T-cell (primary cell): ENCODE data around the gene RASSF7. TPM values are rescaled to one million over a fixed set of nuclear protein-coding genes. Genes with fewer than 3 reads are reported as not detected.
A peak's percentile ranks its signal among the peaks of the same experiment; 100 is the strongest.

ENCODE experiments used
- ATAC-seq, 4 experiments: fragments of 200-7000 bp in 3 of 4; fragments of 150-1000 bp in 1 of 4; cut with Tn5 transposase; replicated peaks in 1 of 4; 1 replicate in 3 of 4; 2 replicates in 1 of 4; pipeline ENCODE4 v1.10.0; 2021; ENCODE audit warnings: moderate library complexity in 3 of 4, mild to moderate bottlenecking in 2 of 4, moderate number of reproducible peaks in 1 of 4
- CTCF ChIA-PET, 2 donors: fragments of 300-600 bp; sonication (Branson Sonifier 250); formaldehyde crosslinking; loops; one replicate each; lab custom pipeline; 2022; ENCODE audit warnings: antibody characterized with exemption in 2 of 2; lab: Charles Lee
- POLR2A ChIA-PET, 2 donors: fragments of 300-600 bp; sonication (Branson Sonifier 250); formaldehyde crosslinking; loops; one replicate each; lab custom pipeline; 2022; ENCODE audit warnings: antibody characterized with exemption in 2 of 2; lab: Charles Lee
- DNase-seq, 35 experiments: peaks; one replicate each; pipeline versions ENCODE4 v3.0.0 to v3.0.0-alpha.2; 2013 to 2023
- H3K27ac ChIP-seq: one replicate; pipeline ENCODE4 v1.5.1; 2013; ENCODE audit warnings: low read length
- H3K27me3 ChIP-seq, 2 experiments: replicated peaks in 1 of 2; 1 replicate in 1 of 2; 2 replicates in 1 of 2; pipeline versions ENCODE4 v1.6.1 to v1.7.0; 2013; ENCODE audit warnings: low read length in 1 of 2, mixed read lengths in 1 of 2; ENCODE audit not compliant: control insufficient read depth in 2 of 2, insufficient read depth in 2 of 2; ENCODE audit errors: extremely low read depth in 1 of 2
- H3K36me3 ChIP-seq, 2 donors: 1 replicate in 1 of 2; 2 replicates in 1 of 2; pipeline versions ENCODE4 v1.6.1 to v1.7.0; 2013; ENCODE audit warnings: low read length in 1 of 2; ENCODE audit not compliant: control insufficient read depth in 2 of 2, insufficient read depth in 1 of 2; ENCODE audit errors: extremely low read depth in 1 of 2
- H3K4me1 ChIP-seq, 2 experiments: 1 replicate in 1 of 2; 2 replicates in 1 of 2; pipeline versions ENCODE4 v1.6.1 to v1.7.0; 2013; ENCODE audit warnings: low read length in 2 of 2, mixed read lengths in 1 of 2; ENCODE audit not compliant: insufficient read depth in 2 of 2, control insufficient read depth in 1 of 2; ENCODE audit errors: extremely low read depth in 1 of 2
- H3K4me3 ChIP-seq, 2 donors: 1 replicate in 1 of 2; 2 replicates in 1 of 2; pipeline versions ENCODE4 v1.5.1 to v1.7.0; 2013; ENCODE audit warnings: mild to moderate bottlenecking in 2 of 2, low read length in 1 of 2, moderate library complexity in 1 of 2; ENCODE audit not compliant: control insufficient read depth in 1 of 2; ENCODE audit errors: extremely low read depth in 1 of 2
- H3K9me3 ChIP-seq: 2 replicates; pipeline ENCODE4 v1.7.0; 2013
- H3K27ac Mint-ChIP-seq, 2 donors: one replicate each; pipeline ENCODE4 v1.8.0; 2020 to 2021; ENCODE audit warnings: mild to moderate bottlenecking in 2 of 2, mixed read lengths in 2 of 2
- H3K27me3 Mint-ChIP-seq, 2 donors: one replicate each; pipeline ENCODE4 v1.8.0; 2021 to 2022; ENCODE audit warnings: mixed read lengths in 2 of 2
- H3K36me3 Mint-ChIP-seq: one replicate; pipeline ENCODE4 v1.8.0; 2021; ENCODE audit warnings: mixed read lengths
- H3K4me1 Mint-ChIP-seq, 3 donors: one replicate each; pipeline ENCODE4 v1.8.0; 2020 to 2022; ENCODE audit warnings: mixed read lengths in 3 of 3, mild to moderate bottlenecking in 1 of 3
- H3K4me3 Mint-ChIP-seq, 3 donors: one replicate each; pipeline ENCODE4 v1.8.0; 2020 to 2022; ENCODE audit warnings: mild to moderate bottlenecking in 3 of 3, mixed read lengths in 3 of 3, moderate library complexity in 3 of 3
- H3K9me3 Mint-ChIP-seq, 3 donors: one replicate each; pipeline ENCODE4 v1.8.0; 2020 to 2022; ENCODE audit warnings: mixed read lengths in 3 of 3
- WGBS: methylation state at CpG from one replicate; pipeline ENCODE4 v1.1.5; 2013; ENCODE audit warnings: missing lambda C conversion rate; ENCODE audit not compliant: insufficient coverage; 5-methylcytosine and 5-hydroxymethylcytosine counted together
- total RNA-seq, 35 experiments: library from RNA in 6 of 35; stranded (reverse) in 6 of 35; fragments of 120-200 nt in 1 of 35; gene quantifications; one replicate each; pipeline versions ENCODE4 v1.2.1 to v1.2.4 and lab custom pipeline; 2013 to 2026

Gene RASSF7
- total RNA-seq, 5 donors from 2014 or later (not counting 1 experiment from before 2014, with no cell fraction given) = 23.2 to 68.4 (median 63.4) TPM

DNA sequence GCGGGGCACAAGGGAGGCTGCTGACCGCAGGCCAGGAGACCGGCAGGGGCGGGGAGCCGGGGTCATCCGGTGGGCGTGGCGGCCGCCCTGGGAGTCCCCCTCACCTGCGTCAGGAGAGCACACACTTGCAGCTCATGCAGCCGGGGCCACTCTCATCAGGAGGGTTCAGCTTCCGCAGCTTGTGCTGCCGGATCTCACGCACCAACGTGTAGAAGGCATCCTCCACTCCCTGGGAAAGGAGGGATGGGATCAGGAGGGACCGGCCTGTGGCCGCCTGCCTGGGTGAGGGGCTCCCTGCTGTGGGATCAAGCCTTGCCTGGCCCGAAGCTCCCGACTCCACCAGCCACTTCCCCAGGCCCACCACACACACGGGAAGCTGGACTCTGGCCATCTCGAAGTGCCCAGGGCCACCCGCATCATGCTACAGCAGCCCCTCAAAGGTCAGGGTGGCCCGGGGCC is 28.2 kb upstream of the RASSF7 start:
- Histone ChIP-seq H3K27ac (no peak overlapping the region), H3K4me1 (peaks cover 11 to 37% of the 10 kb centered on the region in 2 experiments), H3K9me3 (no peaks in the 10 kb centered on the region), H3K27me3 (no peaks in the 10 kb centered on the region), H3K36me3 (peaks cover 7 to 25% of the 10 kb centered on the region in 2 donors), H3K4me3 (no peak overlapping the region)
- no peak overlapping the region for H3K27ac Mint-ChIP-seq
- H3K4me3 Mint-ChIP-seq = no peak overlapping the region
- CTCF ChIA-PET = no interaction called here
- 95% methylated on average over 11 of the region's 23 CpGs for WGBS
- no peaks in the 10 kb centered on the region for H3K9me3 Mint-ChIP-seq
- H3K36me3 Mint-ChIP-seq = peaks cover 6% of the 10 kb centered on the region
- ATAC-seq (no peak), DNase-seq (no peak)
- no peaks in the 10 kb centered on the region for H3K27me3 Mint-ChIP-seq
- peaks cover 5 to 16% (median 11%) of the 10 kb centered on the region in 3 donors for H3K4me1 Mint-ChIP-seq
- POLR2A ChIA-PET = interaction anchor here in 1 of 2 donors (0.6 kb wide), 1 partner anchor 68 kb away, joined by 4 read pairs; no protein-coding TSS in a partner anchor

DNA sequence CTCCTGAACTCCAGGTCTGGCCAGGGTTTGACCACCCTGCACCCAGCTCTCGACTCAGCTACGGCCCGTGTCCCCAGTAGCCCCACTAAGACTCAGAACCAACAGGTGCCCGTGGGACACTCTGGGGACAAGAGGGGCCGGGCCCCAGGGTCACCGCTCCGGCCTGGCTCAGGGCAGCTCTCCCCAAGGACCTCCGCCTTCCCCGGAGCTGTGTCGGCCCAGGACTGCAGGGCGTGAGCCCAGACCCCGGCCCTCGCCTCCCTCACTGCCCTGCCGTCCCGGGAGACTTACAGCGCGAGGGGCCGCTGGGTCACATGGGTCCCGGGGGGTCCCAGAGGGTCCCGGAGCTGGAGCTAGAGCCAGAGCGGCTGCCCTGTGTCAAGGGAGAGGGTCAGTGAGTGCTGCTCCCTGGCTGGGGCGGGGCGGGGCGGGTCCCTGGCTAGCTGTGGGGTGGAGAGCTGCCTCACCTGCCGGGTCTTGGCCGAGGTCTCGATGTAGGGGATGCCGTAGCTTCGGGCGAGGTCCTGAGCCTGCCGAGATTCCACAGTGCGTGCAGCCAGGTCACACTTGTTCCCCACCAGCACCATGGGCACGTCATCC is 27.7 kb upstream of the RASSF7 start:
- DNase-seq (no peak), ATAC-seq (no peak)
- Histone ChIP-seq H3K36me3 (peaks cover 8 to 25% of the 10 kb centered on the region in 2 donors), H3K4me1 (peaks cover 11 to 42% of the 10 kb centered on the region in 2 experiments), H3K27ac (no peak overlapping the region), H3K27me3 (no peaks in the 10 kb centered on the region), H3K4me3 (no peak overlapping the region), H3K9me3 (no peaks in the 10 kb centered on the region)
- ChIA-PET POLR2A (interaction anchor here in 1 of 2 donors (0.6 kb wide), 1 partner anchor 67 kb away, joined by 4 read pairs; no protein-coding TSS in a partner anchor), CTCF (no interaction called here)
- H3K9me3 Mint-ChIP-seq = no peaks in the 10 kb centered on the region
- no peak overlapping the region for H3K27ac Mint-ChIP-seq
- H3K4me3 Mint-ChIP-seq = peak overlapping the region in 1 of 3 donors; percentile 34
- H3K27me3 Mint-ChIP-seq = no peaks in the 10 kb centered on the region
- WGBS = 98% methylated on average over 30 of the region's 33 CpGs
- peaks cover 6% of the 10 kb centered on the region for H3K36me3 Mint-ChIP-seq
- peaks cover 5 to 21% (median 16%) of the 10 kb centered on the region in 3 donors for H3K4me1 Mint-ChIP-seq

DNA sequence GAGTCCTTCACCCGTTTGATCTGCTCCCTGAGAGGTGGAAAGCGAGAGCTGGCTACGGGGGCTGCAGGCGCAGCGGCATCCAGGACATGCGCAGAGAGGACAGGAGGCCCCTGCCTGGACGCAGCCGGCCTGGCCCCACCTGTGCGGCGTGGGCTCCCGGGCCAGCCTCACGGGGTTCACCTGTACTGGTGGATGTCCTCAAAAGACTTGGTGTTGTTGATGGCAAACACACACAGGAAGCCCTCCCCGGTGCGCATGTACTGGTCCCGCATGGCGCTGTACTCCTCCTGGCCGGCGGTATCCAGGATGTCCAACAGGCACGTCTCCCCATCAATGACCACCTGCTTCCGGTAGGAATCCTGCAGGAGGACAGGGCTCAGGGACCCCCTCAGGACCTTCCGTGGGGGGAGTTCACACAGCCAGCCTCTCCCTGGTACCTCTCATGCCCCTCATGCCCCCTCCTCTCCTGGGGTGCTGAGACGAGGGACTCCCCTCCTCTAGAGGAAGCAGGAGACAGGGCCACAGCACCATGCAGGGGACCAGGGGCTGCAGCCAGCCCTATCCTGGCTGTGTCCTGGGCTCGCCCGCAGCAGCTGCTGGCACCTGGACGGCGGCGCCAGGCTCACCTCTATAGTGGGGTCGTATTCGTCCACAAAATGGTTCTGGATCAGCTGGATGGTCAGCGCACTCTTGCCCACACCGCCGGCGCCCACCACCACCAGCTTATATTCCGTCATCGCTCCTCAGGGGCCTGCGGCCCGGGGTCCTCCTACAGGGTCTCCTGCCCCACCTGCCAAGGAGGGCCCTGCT is 27.0 kb upstream of the RASSF7 start:
- Mint-ChIP-seq H3K27ac (no peak overlapping the region), H3K4me3 (peak overlapping the region; percentile 25 to 64 (median 34)), H3K27me3 (no peaks in the 10 kb centered on the region), H3K4me1 (peaks cover 5 to 28% (median 22%) of the 10 kb centered on the region in 3 donors), H3K36me3 (peaks cover 6% of the 10 kb centered on the region), H3K9me3 (no peaks in the 10 kb centered on the region)
- H3K27me3 ChIP-seq = no peaks in the 10 kb centered on the region
- H3K27ac ChIP-seq = no peak overlapping the region
- no peak overlapping the region for H3K4me3 ChIP-seq
- CTCF ChIA-PET = interaction anchor here in 1 of 2 donors (1.2 kb wide), 1 partner anchor 15 kb away, joined by 3 read pairs; no protein-coding TSS in a partner anchor
- POLR2A ChIA-PET = no interaction called here
- WGBS = 98% methylated on average over 36 of the region's 37 CpGs
- peaks cover 11 to 25% of the 10 kb centered on the region in 2 donors for H3K36me3 ChIP-seq
- DNase-seq (no peak), ATAC-seq (no peak)
- peaks cover 11 to 48% of the 10 kb centered on the region in 2 experiments for H3K4me1 ChIP-seq
- no peaks in the 10 kb centered on the region for H3K9me3 ChIP-seq

DNA sequence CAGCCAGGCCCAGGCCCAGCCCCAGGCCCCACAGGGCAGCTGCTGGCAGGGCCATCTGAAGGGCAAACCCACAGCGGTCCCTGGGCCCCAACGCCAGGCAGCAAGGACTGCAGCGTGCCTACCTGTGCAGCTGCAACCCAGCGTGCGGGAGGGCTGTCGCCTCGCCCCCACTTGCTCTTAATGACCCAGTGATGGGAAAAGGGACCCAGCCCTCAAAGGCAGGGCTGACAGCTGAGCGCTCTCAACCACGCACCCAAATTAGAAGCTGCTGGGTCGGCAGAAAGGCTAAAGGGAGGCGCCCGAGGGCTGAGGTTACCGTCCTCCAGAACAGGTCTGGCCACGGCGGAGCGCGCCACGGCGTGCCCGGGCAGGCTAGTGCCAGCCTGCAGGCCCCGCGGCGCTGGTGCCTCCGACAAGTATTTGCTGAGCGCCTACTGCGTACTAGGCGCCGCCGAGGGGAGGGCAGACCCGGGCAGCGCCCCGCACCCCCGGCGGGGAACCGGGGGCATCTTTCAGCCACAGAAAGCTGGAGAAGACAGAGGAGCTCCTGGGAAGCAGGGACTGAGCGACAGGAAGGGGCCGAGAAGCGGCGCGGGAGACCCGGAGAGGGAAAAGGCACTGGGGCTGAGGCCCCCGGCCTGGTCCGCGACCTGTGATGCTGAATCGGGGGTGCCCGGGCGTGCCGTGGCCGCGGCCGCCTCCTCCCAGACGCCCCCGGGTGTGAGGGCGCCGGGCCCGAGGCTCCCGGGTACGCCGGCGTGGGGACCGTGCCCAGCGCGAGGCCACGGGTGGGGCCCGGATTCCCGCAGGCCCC is 26.2 kb upstream of the RASSF7 start:
- no peak overlapping the region for H3K27ac ChIP-seq
- CTCF ChIA-PET = interaction anchor here in 1 of 2 donors (1.2 kb wide), 1 partner anchor 16 kb away, joined by 3 read pairs; no protein-coding TSS in a partner anchor

GRCh38 chr11:535210-535518 is 25.6 kb upstream of the RASSF7 start:
- Histone ChIP-seq H3K27me3 (no peaks in the 10 kb centered on the region), H3K4me3 (no peak overlapping the region), H3K36me3 (peaks cover 8 to 23% of the 10 kb centered on the region in 2 donors), H3K27ac (no peak overlapping the region), H3K4me1 (peaks cover 11 to 48% of the 10 kb centered on the region in 2 experiments), H3K9me3 (no peaks in the 10 kb centered on the region)
- CTCF ChIA-PET = no interaction called here
- Mint-ChIP-seq H3K27ac (no peak overlapping the region), H3K4me1 (peaks cover 5 to 29% (median 23%) of the 10 kb centered on the region in 3 donors), H3K9me3 (no peaks in the 10 kb centered on the region), H3K36me3 (peaks cover 6% of the 10 kb centered on the region), H3K4me3 (peak overlapping the region in 1 of 3 donors; percentile 64), H3K27me3 (no peaks in the 10 kb centered on the region)
- peak in 3 of 4 experiments; percentile 26 to 28 (median 26) for ATAC-seq
- POLR2A ChIA-PET = interaction anchor here in 1 of 2 donors (0.6 kb wide), 1 partner anchor 132 kb away, joined by 3 read pairs; no protein-coding TSS in a partner anchor
- under 1% methylated on average over 46 of the region's 56 CpGs for WGBS
- peak in 1 of 35 experiments; percentile 33 for DNase-seq

More for the DNA sequence above, 26.2 kb upstream of the RASSF7 start:
- no peak overlapping the region for H3K27ac Mint-ChIP-seq
- H3K27me3 Mint-ChIP-seq = no peaks in the 10 kb centered on the region
- ATAC-seq (peak in 1 of 4 experiments; percentile 11), DNase-seq (peak in 7 of 35 experiments; percentile 20 to 49 (median 30))
- H3K4me1 ChIP-seq = peaks cover 11 to 48% of the 10 kb centered on the region in 2 experiments
- no peaks in the 10 kb centered on the region for H3K9me3 ChIP-seq
- peak overlapping the region; percentile 64 to 69 (median 68) for H3K4me3 Mint-ChIP-seq
- H3K27me3 ChIP-seq = no peaks in the 10 kb centered on the region
- H3K36me3 Mint-ChIP-seq = peaks cover 6% of the 10 kb centered on the region
- 9% methylated on average over 53 of the region's 66 CpGs for WGBS
- peaks cover 11 to 25% of the 10 kb centered on the region in 2 donors for H3K36me3 ChIP-seq
- H3K4me3 ChIP-seq = peak overlapping the region; percentile 65 to 67
- POLR2A ChIA-PET = interaction anchor here in 1 of 2 donors (0.6 kb wide), 1 partner anchor 132 kb away, joined by 3 read pairs; no protein-coding TSS in a partner anchor
- peaks cover 5 to 29% (median 23%) of the 10 kb centered on the region in 3 donors for H3K4me1 Mint-ChIP-seq
- no peaks in the 10 kb centered on the region for H3K9me3 Mint-ChIP-seq
